RPMI7951 (cell line): ENCODE results near the gene ZNF423. TPM values are rescaled to one million over a fixed set of nuclear protein-coding genes. Genes with fewer than 3 reads are reported as not detected.

ENCODE experiments used
- DNase-seq: peaks from one replicate; pipeline ENCODE4 v3.0.0-alpha.2; 2012; ENCODE audit warnings: low read depth
- total RNA-seq: library from RNA; depleted of rRNA; stranded (reverse); fragments of >200 nt; shearing (Covaris generic); gene quantifications from 2 replicates; pipeline ENCODE4 v1.2.3, GENCODE V29; 2014

The ZNF423 gene
- total RNA-seq, 1 experiment from 2014 or later, result under 0.01 TPM

DNA sequence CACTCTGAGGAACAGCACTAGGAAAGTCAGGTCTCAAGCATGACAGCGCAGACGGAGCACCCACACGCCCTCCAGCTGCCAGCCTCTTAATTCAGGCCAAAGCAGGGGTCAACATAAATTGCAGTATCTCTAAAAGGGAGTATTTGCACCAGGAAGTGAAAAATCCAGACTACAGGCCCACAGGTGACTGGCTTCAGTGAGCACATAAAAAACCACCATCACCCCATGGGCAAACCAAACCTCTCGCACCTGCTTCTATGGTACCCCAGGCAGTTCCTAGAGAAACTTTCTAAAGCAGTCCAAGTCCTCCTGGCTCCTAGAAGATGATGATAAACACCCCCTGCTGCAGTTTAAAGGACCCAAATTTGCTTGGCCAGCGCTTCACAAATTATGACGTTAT, 129.8 kb downstream of the ZNF423 start:
- DNase-seq, result no peak

DNA sequence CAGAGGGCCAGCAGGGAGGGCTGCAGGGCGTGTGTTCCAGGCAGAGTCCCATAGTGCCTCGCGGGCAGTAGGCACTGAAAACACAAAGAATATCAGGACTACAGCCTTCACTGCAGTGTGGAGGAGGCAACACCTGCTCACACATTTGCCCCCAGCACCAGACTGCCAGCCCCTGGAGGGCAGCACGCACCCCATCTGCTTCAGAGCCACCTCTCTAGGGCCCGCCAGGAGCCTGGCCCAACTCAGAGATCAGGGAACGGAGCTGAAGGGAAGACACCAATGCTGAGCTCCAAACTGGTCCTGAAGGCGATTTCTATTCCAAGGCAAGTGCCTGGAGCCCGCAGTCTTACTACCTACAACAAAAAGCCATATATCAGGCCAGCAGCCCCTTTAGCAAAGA, 130.3 kb downstream of the ZNF423 start:
- no peak for DNase-seq

DNA sequence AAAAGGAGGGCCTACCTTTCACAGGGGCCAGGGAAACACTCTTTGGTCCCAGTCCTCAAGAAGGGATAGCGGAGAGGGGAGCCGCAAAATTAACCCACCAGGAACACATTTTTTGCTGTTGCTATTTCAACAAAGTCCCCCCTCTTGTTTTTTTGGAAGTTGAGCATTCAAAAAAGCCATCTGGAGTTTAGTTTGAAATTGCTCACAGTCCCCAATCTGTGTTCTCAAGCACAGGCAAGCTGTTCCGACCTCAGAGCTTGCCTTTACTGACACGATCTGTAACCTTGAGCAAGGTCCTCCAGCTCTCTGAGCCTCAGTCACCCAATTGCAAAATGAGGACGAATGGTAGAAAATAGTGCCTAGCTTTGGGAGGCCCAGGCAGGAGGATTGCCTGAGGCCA, 131.1 kb downstream of the ZNF423 start:
- no peak for DNase-seq

DNA sequence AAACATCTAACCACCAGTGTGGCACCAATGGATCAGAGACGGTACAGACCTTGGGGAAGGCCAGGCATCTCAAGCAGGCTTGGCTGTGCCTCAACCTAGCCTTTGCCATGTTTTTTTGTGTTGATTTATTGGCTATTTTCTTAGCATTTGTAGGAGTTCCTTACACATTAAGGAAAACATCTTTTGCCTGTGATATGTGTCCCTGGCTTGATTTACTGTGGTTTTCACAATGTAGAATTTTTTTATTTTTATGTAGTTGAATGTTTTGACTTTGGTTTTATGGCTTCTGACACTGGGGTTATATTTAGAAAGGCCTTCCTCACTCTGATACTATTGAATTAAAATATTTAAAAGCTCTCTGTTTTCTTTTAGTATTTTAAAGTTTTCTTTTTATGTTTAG, 132.6 kb downstream of the ZNF423 start:
- DNase-seq, result no peak

DNA sequence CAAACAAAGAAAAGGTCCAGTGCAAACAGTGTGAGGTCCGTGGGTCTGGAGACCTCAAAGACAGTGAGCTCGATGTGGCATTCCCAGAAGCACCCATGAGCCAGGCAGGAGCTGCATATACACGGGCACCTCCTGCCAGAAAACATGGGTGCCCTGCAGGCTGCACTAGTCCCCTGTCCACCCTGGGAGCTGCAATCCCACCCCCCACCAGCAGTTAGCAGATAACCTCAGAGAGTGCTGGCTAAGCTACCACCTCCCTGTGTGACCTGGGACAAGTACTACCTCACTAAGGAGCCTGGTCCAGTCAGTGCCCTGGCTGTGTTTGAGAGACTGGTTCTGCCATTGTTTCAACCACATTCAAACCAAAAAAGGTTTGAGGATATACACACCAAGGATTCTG, 135.7 kb downstream of the ZNF423 start:
- DNase-seq, result no peak

DNA sequence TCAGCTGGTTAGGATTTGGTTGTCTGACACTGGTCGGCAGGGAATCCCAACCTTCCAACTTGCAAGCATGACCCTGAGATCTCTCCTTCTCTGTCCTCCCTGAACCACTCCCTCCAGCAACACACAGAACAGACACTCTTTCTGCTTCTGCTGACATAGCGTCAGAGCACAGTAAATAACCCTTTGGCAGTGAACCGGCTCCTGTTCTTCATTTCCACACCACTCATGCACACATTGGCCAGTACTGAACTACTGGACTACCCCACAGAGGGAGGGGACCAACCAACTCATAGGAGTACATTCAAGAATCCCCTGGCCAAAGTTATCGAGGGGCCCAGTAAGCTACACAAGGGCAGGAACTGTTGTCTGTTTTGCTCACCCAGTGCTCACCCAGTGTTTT, 138.2 kb downstream of the ZNF423 start:
- DNase-seq, result no peak

DNA sequence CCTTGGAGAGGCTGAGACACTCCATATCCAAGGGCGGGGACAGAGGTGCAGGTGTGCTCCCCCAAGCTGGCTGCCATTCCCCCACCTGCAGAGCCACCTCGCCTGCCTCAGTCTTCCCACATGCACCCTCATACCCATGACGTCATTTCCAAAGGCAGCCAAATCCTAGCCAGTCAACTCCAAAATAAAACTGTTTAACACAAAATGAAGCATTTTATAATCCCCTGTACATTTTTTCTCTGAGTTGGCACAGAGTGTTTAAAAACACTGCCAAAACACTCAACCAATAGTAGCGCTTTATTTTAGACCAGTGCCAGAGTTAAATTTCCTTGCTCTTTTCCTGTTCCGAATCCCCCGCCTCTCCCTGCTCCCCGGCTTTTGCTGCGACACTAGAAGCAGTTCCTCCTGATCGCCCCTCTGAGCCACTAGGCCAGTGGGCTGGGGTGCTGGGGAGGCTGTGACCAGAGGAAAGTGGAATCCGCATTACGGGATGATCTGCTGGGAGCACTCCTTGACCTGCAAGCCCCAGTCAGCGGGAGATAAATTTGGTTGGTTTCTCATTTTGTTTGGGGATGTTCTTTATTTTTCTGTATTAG, 139.5 kb downstream of the ZNF423 start:
- DNase-seq, result no peak

DNA sequence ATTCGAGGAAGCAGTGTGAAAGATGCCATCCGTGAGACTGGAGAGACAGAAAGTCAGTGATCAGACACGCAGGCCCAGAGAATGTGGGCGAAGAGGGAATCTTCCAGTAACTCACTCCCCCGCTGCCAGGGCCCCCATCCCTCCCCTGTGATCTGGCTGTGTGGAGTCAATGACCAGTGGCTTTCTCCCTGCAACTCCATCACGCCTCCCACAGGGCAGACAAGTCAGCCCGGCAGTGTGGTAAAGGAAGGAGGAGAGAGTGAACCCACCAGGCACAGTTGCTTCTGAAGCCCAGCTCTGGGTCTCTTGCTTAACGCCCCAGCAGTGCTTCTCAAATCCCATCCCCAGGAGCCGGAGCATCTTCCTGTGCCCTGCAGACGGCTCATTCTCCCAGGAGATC, 142.1 kb downstream of the ZNF423 start:
- DNase-seq, result no peak

DNA sequence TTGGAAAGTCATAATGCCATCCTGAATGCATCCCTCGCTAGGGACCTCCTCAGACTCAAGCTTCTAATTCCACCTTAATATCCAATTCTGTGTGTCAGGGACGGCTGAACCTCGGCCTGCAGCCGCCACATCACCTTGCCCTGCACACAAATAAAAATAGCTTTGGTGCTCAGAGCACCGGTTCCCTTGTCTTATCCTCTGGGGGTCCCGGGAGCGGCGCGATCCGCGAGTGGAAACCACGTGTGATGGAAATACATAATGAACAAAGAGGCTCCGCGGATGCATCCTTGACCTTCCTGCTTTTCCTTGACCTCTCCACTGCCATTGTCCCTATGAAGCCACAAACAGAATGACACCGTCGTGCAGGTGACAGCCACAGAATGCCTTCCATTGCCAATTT, 143.4 kb downstream of the ZNF423 start:
- DNase-seq, result no peak

DNA sequence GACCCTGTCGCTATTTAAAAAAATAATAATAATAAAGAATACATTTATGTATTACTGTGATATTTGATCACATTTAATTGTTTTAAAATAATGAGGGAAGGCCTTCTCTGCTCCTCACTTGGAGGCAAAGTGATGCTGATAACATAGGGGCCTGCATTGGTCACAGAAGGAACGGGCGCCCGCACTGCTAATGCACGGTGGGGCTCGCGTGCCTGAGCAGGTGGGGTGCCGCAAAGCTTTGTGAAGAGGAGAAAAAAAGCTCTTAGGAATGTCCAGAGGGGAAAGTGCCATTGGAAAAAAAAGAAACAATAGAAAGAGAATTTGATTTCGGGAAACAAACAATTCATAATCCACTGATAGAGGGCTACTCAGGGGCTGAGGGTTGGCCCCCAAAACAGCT, 143.8 kb downstream of the ZNF423 start:
- no peak for DNase-seq

DNA sequence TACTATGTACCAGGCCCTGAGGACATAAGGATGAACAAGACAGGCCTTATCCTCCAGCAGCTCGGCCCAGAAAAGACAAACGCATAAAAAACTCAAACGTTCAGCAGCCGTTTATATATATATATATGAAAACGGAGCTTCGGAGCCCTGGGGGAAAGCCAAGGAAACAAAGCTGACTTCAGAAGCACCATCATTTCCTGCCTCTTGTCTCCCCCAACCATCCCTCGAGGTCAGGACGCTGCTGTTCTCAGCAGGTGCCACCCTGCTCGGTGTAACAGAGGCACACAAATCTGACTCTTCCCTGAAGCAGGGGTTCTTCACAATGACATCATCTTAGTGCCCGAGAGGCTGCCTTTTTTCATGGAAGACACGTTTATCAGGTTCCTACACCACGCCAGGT, 146.9 kb downstream of the ZNF423 start:
- DNase-seq, result no peak

DNA sequence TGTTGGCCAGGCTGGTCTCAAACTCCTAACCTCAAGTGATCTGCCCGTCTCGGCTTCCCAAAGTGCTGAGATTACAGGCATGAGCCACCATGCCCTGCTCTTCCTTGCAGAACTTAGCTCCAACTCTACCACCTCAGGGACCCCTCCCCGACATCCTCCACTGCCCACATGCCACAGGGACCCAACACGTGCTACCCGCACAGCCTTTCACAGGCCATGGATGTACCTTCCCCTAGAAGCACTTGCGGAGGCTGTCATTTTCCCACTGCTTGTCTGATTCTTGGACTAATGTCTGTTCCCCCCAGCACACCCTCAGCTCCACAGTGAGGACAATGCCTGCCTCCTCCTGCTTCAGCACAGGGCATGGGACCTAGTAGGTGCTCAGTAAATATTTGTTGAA, 147.4 kb downstream of the ZNF423 start:
- DNase-seq, result no peak

DNA sequence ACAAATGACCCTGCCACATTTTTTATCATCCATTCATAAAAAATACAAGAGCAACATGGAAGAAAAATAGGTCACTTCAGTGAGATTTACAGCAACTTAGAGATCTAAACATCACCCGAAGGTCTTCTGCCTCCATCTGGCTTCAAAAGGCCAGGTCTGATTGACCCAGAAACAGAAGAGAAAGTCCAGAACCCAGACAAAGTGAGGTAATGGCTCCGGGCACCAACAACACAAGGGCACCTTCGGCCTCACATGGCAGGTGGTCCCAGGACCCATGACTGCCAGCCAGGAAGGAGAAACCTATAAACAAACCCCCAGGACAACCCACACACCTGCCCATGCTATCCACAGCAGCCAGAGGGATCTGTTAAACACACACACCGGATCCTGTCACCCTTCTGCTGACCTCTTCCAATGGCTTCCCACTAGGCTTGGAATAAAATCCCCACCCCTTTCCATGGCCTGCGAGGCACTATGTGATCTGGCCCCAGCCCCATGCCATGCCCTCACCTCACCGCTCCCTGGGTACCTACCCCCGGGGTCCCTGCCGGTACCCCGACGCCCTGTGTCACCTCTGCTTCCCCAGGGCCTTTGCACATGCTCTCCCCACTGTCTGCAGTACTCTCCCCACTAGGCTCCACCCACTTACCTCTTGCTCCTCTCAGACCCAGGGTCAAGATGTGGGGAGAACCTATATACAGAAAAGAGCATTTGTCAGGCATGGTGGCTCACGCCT, 149.1 kb downstream of the ZNF423 start:
- DNase-seq, result no peak

DNA sequence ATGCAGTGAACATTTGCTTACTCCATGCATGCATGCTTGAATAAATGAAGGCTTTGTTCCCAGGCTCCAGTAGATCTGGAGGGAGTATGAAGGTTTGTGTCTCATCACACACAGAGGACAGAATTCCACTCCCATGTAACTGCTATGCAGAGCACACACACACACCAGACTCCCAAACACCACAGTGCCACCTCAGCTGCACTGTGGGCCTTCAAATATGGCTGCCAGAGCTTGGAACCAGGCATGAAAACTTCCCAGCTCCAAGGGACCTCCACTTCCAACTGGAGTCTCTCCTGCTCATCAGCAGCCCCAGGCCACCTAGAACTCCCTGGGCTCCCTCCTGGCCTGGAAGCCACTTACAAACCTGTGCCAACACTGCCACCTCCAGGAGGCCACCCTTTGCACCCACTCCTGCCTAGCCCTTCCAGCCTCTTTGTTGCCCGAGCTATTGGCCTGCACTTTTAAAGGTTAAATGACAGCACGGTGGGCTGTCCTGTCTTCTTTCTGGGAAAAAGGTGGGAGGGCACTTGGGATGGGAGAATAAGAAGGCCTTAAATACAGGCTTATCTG, 151.2 kb downstream of the ZNF423 start:
- no peak for DNase-seq

DNA sequence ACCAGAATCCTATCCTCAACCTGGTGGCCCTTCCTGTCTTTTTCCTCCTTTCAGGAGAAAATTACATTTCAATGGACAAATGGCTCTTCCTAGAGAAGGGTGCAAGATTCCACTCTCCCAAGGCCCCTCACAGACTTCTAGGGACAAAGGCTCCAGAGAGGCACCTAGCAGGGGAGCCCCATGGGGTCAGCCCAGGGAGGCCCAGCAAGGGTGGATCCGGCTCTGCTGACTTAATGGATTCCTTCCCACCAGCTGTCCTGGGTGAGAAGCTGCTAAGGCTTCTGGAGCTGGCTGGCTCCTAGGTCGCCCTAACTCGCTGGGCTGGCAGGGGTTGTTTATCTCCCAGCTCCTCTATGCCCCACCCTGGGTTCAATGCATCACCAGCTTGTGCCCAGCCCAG, 152.4 kb downstream of the ZNF423 start:
- DNase-seq, result no peak

DNA sequence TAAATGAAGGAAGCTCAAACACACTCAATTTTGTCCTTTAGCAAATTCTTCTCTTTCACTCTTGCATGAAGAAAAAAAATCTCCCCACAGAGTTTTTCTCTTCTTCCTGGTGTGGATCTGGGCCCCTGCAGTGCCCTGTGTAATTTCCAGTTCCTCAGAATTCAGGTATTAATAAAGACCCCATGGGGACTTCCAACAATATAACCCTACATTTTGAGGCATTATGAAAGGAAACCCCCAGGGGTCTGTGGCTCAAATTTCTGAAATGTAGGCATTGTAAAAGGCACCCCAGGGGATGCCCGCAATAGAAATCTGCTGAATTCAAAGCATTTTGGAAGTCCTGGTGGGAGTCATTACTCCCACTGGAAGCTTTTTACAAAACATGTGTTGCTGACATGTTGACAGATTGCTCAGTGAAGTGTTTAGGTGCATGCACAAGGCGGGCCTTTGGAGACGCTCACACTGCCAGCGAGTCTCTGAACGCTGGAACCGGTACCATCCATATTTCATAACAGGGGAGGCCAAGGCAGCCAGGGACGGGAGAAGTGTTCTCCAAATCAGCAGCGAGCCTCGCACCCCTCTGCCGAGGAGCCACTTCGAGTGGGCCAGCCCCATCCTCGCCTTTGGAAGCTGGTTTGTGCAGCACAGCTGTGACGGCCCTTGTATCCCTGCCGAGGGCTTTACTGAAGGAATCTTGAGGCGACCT, 154.0 kb downstream of the ZNF423 start:
- DNase-seq, result no peak

DNA sequence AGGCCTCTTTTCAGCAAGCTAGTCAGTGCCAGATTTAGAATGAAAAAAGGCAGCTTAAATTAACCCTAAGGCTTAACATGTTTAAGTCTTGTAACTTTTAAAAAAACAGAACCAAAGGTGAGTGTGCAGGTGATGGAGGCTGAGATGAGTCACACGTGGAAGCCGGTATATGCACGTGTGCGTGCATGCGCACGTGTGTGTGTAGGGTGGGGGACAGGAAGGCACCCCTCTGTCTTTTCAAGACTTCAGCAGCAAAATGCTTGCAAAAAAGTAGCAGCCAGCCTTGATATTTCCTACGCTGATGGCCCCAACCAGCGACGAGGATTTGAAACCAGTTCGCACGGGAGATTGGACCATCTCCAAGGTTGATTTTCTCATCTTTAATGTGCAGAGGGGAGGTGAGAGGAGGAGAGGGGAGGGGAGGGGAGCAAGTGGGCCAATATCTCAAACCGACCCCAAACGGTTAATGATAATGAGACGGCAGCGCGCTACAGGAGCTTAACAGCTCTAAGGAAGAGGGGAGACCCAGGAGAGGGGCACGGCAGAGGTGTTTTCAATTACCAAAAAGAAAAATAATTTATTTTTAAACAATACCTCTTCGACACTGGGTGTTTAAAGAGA, 154.7 kb downstream of the ZNF423 start:
- no peak for DNase-seq

DNA sequence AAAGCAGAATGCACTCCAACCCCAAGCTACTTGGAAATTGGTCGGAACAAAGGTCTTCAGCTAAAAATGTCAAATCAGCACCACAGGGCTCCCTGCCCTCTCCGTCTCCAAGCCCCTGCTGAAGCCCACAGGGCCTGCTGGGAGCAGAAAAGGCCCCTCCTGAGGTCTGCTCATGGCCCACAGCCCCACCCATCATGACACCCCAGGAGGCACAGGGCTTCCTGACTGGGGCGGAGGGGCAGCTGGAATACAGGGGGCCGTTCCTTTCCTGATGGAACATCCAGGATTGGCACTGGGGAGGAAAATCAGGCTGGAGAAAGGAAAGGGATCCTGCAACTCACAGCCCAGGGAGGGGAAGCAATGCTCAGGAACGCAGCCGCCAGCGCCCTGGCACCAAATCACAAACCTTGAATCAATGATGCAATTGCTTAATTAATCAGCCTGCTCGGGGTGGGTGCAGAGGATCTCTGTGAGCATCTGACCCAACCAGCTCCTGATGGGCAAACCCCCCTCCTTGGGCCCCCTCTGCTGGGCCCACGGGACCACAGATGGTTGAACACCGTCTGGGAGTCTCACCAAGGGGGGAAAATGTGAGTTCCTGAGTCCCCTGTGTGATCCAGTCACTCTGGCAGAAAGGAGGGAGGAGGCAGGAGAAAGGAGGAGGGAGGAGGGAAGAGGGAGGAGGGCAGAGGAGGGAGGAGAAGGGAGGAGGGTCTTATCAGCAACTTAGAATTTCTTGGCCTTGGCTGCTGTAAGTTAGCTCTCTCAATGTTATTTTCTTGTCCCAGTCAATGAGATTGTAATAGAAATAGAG, 155.5 kb downstream of the ZNF423 start:
- no peak for DNase-seq

DNA sequence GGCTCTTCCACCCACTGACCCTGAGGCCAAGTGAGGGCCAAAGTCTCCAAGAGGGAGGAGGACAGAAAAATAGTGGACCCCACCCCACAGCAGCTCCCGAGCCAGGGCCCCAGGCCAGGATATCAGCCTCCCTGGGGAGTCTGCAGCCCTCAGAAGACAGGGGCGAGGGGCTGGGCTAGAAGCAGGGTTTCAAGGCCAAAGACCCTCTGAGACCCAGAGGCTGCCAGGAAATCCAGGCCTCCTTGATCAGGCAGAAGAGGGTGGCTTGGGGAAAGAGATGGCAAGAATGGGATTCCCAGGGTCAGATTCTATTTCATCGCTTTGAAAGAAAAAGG, 156.1 kb downstream of the ZNF423 start:
- DNase-seq, result no peak

DNA sequence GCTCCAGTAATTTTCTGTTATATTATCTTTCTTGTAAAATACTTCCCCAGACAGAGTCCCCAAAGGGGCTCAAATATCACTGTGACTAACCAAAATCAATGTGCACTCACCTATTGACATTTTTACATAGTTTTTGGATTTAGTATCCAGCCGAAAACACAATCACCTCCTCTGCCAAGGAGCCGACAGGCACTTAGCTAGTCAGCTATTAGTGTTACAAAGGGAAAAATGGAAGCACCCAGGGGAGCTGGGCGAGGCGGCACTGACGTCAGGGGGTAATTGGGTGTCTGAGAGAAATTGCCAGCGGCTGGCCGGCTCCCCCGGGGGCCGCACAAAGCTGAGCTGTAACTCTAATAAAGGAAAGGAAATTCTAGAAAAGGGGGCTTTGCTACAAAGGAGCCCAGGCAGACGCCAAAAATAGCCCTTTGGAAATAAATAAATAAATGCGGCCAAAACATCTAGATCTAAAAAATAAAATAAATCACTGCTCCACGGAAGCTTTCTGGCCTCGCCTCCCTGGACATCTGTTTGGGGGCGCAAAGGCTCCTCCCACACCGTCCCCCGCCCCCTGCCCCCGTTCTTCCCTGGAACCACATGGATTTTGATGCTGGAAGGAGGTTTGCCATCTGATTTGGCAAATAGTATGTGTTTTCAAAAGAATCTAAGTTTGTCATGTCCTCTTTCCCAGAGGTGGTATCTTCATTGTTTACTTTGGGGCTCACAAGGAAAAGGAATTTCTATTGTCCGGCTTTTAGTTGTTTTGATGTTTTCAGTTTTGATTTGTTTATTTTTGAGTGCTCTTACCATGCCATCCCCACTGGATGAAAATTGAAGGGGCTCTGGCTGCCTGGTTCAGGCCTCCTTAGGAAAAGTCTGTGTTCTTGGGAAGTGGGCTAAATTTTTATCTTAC, 156.7 kb downstream of the ZNF423 start:
- no peak for DNase-seq

DNA sequence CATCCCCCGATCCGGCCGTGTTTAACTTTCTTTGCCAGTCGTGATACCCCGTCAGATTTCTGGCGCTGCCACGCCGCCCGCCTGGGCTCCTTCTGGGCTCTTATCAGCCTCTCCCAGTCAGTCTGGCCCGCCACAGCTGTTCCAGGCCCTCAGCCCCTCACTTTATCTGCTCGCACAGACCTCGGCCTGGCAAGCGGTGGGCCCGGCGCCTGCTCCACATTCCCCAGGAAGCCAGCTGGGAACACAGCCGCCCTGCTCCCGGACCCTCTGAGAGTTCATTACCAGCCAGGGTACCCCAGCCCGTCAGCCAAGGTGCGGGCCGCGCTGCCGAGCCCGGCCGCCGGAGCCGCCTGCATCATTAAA, 157.5 kb downstream of the ZNF423 start:
- DNase-seq, result no peak
